Ureter (tissue), 1 donor: ENCODE data around the gene RAB25. TPM values are rescaled to one million over a fixed set of nuclear protein-coding genes. Genes with fewer than 3 reads are reported as not detected.
"Not testable (repeated sequence)": the region's sequence is repeated elsewhere in the genome, so short reads cannot be mapped to it uniquely, and the experiment has no call there.

Experiments used
- DNase-seq: peaks from one replicate; pipeline ENCODE4 v3.0.0-alpha.2; 2020; ENCODE audit warnings: low spot score
- total RNA-seq: library from RNA; stranded (reverse); gene quantifications from one replicate; pipeline ENCODE4 v1.2.4, GENCODE V29; 2023
- donor health status: DM: yes; HTN: yes; CAD: no.

Gene RAB25
- total RNA-seq, 1 donor from 2014 or later, result 182 TPM

GRCh38 chr1:156054500-156055280, 6.3 kb upstream of the RAB25 start, which contains the start of gene LAMTOR2:
TSS of gene LAMTOR2 (plus strand) at chr1:156054782. CDS start at chr1:156054890, 108 bp downstream.
- peak; percentile 99 for DNase-seq

- no peak for DNase-seq
These were observed 5.5 kb upstream of the RAB25 start for GRCh38 chr1:156055281-156056048.

GRCh38 chr1:156056326-156056849, 4.6 kb upstream of the RAB25 start:
- no peak for DNase-seq

- DNase-seq, result no peak
These were observed 1.2 kb downstream of the RAB25 start for GRCh38 chr1:156062189-156062588.

GRCh38 chr1:156063997-156064285, 3.0 kb downstream of the RAB25 start:
- DNase-seq, result no peak

- no peak for DNase-seq
These were observed 3.7 kb downstream of the RAB25 start for GRCh38 chr1:156064615-156065014.

GRCh38 chr1:156065212-156065611, 4.3 kb downstream of the RAB25 start:
- no peak for DNase-seq

GRCh38 chr1:156065871-156066270, 4.9 kb downstream of the RAB25 start:
- no peak for DNase-seq

GRCh38 chr1:156067262-156067661, 6.3 kb downstream of the RAB25 start:
- no peak for DNase-seq

GRCh38 chr1:156069490-156070455, 8.8 kb downstream of the RAB25 start:
- DNase-seq, result no peak

- DNase-seq, result no peak
These were observed 9.6 kb downstream of the RAB25 start for GRCh38 chr1:156070548-156070947.

- DNase-seq, result not testable (repeated sequence)
These were observed 10.4 kb downstream of the RAB25 start for GRCh38 chr1:156071332-156071816.

- no peak for DNase-seq
These were observed 11.3 kb downstream of the RAB25 start for GRCh38 chr1:156072251-156072650.

GRCh38 chr1:156073110-156073687, 12.2 kb downstream of the RAB25 start:
- no peak for DNase-seq

GRCh38 chr1:156073740-156074139, 12.8 kb downstream of the RAB25 start:
- no peak for DNase-seq

GRCh38 chr1:156074661-156075060, 13.7 kb downstream of the RAB25 start:
- DNase-seq, result no peak

GRCh38 chr1:156075162-156075561, 14.2 kb downstream of the RAB25 start:
- no peak for DNase-seq

- DNase-seq, result no peak
These were observed 14.8 kb downstream of the RAB25 start for GRCh38 chr1:156075775-156076204.

GRCh38 chr1:156076609-156077429, 15.9 kb downstream of the RAB25 start:
- DNase-seq, result no peak

- no peak for DNase-seq
These were observed 16.4 kb downstream of the RAB25 start for GRCh38 chr1:156077430-156077760.
